Stimulated activated CD4-positive, alpha-beta T cell treated with anti-CD3 and anti-CD28 coated beads, Interleukin-4, amount 100 ng/mL, for 4 hours (primary cell): ENCODE results near the gene RASSF9.

ENCODE experiments used
- DNase-seq, 2 experiments: peaks; one replicate each; pipeline ENCODE4 v3.0.0-alpha.2; 2020

The RASSF9 gene

DNA sequence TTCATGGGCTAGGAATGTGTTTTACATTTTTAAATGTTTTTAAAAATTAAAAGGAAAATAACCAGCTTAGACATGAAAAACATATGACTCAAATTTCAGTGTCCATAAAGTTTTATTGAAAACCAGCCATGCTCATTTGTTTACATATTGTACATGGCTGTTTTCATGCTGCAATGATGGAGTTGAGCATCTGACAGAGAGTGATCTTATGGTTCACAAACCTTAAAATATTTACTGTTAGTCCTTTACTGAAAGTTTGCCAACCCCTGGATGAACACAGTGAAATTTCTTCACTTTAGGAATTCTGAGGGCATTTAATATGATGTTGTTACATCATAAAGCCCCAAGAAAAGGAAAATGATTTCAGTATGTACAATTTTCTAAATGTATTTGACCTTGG lies 16.1 kb downstream of the RASSF9 start:
- no peak for DNase-seq

DNA sequence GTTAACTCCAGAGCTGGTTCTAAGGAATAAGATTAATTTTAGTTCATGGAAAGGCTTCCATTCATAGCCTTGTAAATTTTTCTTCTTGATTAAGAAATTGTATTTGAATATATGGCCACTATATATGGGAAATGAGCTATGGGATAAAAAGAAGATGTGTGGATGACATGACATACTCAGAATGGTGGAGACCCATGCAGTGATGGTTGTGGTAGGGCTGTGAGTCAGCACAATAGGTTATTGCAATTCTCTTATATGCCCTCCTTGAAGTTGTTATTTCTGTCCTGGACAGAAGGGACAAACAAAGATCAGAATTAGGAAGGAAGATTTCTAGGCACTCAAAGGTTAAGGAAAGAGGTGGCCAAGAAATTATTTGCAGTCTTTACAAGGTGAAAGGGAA lies 21.5 kb downstream of the RASSF9 start:
- DNase-seq: no peak

DNA sequence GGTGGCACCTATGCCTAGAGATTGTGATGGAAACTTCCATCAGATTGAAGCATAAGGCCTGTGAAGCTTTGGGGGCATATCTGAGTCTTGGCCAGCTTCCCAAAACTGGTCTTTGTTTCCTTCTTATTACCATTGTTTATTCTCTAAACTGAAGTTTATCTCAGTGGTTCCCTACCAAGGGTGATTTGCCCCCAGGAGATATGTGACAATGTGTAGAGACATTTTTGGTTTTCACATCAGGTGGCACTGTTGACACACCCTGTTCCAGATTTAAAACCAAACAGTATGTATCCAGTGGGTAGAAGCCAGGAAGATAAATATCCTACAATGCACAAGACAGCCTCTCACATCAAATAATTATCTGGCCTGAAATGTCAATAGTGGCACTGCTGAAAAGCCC lies 22.1 kb downstream of the RASSF9 start:
- no peak for DNase-seq

DNA sequence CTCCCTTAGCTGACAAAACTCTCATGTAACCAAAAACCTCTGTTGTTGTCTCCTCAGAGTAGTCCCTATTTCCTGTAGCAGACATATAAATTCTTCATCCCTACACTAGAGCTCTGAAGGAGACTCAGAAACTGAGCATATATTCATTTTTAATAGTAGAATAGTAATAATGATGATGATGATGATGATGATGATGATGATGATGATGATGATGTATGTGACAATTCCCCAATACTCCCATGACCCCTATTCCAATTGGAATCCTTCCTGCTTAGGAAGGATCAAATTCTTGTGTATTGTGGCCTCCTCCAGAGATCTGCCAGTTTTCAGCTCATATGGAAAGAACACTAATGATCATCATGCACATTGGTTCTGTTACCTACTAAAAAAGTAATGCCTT lies 26.7 kb downstream of the RASSF9 start:
- DNase-seq: no peak

DNA sequence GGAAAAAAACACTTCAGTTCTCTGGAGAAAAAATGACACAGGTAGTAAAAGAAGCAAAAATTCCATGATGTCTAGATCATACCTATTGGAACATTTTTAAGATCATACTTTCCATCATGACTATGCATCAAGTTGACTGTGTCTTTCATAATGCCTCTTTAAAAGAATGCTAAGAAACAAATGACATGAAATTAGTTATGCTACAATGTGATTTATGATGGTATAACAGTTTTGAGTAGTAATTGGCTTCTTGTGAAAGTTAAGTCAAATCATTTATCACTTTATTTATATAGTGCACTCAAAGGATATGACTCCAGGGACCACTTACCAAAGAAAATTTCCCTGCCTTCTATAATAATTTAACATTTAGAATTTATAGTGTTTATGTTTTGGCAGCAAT lies 28.5 kb downstream of the RASSF9 start:
- no peak for DNase-seq

DNA sequence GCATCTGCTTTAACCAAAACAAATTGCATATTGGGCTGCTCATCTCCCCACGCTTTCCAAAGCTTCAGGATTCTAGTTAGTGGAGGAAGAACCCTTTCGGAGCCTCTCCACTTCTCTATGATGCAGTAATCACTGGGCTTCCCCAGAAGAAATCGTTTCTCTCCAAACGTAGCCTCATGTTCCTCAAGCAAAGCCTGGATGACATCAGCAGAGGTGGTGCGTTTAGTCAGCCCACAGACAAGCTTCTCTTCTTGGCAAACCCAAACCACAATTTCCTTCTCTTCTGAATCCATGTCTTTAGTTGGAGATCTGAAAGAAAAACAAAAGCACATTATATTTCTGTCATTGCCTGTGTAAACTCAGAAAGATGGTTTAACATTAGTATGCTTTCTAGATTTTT lies 30.6 kb downstream of the RASSF9 start:
- no peak for DNase-seq

DNA sequence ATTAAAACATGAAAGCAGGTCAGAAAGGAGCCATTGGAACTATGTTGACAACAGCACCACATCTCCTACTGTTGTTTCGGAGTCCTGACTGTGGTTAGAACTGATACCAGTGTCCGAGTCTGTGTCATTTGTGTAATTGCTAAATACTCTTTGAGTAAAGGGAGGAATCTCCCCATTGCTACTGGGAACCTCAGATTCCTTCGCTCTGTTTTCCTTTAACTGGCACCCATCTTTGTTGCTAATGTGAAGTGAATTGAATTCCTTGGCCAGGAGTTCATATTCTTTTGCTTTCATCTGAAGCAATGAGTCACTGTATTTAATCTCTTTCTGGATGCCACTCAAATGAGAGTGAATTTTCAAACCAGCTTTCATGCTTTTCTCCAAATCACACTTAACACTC lies 31.5 kb downstream of the RASSF9 start:
- no peak for DNase-seq

DNA sequence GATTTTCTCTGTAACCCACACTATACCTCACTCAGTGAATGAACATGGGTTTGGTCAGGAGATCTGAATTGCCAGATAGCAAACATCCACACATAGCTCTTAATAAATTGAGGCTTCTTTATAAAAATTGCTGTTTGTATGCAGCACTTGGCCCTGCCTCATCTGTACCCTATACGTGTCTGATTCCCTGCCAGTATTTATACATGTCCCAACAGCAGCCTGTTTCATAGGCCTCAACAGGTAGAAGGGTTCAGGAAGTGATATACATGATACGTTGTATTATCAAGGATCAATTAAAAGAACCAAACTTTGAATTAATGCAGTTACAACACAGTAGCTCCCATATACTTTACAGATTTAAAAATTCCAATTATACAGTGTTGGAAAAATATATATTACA lies 32.3 kb downstream of the RASSF9 start:
- DNase-seq: no peak

DNA sequence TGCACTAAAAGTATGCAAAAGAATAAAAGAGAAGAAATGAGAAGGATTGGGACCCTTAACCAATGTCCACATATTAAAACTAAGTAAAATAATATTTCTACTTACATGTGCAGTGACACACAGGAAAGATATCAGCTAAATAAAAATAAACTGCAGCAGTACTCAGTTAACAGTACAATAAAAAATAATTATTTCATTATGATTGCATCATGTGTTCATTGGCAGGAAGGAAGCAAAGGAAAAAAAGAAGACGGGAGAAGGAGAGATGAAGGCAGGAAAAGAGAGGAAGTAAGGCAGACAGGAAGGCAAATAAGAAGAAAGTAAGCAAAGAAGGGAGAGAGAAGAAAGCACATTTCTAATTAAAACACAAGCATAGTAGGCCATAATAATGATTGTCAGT lies 33.0 kb downstream of the RASSF9 start:
- no peak for DNase-seq

DNA sequence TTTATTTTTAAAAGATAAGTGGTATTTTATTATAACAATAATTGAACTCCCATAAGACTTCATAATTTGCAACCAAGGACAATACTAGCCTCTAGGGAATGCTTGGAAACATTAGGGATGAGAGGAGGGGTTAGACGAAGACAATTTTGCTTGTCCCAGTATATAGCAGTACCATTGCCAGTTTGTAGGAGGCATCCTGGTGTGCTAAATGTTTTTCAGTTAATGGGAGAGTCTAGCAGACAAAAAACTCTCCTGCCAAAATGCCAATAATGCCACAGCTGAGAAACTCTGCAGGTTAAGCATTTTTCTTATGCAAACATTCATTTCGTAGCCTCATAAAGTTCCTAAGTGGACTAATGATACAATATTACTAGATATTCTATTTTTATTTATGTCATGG lies 38.1 kb downstream of the RASSF9 start:
- DNase-seq: no peak

DNA sequence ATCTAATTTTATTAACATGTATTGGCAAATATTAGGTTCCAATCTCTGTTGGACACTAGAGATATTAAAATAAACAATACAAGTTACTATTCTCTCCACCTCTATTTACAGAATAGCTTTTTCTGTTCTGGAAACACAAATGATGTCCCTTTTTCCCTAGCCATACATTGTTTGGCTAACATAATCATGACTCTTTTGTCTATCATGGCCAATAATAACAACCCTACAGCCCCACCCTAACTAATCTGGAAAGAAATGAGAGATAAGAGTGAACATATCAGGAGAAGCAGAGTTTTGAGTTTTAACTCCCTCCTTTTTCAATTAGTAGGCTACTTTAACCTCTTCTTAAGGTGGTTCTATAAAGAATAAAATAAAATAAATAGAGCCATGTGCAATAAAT lies 40.2 kb downstream of the RASSF9 start:
- DNase-seq: no peak

DNA sequence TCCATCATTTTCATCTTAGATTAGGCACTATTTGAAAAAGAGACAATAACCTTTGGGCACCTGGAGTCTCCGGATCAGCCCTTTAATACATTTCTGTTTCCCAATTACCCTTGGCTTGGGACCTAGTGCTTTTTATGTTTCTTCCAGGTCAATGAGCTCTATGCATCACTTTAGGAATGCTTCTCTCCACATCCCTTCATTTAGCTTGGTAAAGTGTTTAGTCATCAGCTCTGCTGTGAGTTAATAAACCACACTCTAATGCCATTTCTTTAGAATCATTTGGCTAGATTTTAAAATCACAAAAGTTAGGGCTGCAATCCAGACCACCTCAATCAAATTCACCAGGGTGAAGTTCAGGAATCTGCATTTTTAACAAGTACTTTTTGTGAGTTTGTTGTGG lies 41.7 kb downstream of the RASSF9 start:
- DNase-seq: no peak

DNA sequence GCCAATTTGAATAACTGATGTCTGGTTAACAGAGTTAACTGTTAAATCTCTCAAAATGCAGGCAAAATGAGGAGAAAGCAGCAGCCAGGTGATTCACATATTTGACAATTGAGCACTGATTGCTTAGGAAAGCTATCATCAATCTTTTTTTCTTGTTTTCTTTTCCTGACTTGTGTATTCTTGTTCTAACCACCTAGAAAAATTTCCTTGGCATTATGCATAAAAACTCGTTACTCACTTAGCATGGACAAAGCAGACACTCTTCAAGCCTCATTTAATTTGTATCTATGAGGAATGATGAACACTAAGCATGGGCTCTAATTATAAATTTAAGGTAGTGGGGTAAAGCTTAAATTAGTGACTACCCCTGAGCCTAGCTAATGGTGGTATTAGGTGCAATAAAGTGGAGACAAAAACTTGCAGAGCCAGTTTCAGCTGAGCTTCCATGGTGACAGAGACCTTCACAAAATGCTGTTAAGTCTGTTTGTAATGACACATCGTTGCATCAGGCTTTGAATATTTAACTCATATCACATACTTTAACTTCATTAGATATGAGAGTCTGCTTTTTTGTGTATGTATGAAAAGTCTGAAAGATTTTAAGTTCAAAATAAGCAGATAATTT lies 52.0 kb downstream of the RASSF9 start:
- no peak for DNase-seq

DNA sequence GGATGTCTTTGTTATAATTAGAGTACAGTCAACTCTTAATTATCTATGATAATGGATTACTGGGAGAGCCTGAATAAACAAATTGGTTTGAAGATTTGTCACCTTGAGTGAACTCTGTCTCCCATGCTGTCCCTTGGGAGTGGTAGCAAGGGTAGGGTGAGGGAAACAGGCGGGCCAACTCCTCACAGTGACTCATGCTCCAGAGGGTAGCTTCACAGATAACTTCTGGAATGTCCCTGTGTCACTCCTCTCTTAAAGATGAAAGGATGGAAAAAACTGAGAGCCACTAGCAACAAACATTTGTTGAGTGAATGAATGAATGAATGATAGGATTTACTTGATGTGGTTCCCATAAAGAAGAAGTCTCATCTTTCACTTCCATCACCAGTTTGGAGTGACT lies 53.5 kb downstream of the RASSF9 start:
- DNase-seq: no peak

DNA sequence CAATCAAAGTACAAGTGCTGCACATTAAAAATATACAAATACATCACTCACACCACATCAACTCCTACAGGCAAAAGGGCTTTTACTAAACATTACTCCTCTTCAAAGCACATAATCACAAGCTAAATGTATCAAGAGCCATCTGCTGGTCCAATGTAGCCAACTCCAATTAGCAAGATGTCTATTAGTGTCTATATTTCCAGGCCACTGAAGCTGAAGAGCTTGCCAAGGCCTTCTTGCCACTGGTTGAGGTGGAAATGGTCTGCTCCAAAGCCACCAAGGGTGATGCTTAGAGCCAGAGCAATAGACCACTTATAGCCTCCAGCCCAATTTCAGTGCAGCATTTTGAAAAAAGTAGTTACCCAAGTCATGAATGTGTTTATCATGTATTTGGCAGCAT lies 54.4 kb downstream of the RASSF9 start:
- DNase-seq: no peak

DNA sequence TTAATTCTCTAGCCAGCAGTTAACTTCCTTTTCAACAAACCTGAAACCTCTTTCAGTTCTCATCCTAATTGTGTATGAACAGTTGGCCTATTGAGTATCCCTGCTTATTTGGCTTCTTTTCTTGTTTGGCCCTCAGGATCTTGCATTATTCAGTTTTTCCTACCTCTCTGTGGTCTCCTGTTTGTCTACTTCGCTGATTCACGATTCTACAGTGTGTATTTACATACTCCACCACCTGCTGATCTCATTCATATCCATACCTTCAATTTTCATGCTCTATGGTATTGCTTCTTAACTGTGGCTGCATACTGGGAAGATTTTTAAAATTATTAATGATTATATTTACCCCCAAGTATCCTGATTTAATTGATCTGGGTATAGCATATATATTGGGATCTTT lies 56.4 kb downstream of the RASSF9 start:
- no peak for DNase-seq

DNA sequence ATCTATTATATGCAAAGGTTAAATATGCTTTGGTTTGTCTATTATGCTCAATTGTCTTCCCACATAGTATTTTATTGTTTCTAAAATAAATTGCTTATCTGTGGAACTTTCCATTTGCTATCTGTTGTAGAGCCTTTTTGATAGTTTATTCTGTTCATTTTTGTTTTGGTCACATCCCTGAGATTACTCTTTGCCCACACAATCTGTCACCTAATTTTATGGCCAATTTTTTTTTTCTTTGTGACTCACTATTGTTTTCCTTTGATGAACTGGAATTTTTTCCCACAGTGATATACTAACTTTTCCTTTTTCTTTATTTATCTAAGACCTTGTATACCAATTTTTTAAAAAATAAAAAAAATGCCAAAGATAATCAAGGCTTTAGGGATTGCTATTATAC lies 61.1 kb downstream of the RASSF9 start:
- no peak for DNase-seq

DNA sequence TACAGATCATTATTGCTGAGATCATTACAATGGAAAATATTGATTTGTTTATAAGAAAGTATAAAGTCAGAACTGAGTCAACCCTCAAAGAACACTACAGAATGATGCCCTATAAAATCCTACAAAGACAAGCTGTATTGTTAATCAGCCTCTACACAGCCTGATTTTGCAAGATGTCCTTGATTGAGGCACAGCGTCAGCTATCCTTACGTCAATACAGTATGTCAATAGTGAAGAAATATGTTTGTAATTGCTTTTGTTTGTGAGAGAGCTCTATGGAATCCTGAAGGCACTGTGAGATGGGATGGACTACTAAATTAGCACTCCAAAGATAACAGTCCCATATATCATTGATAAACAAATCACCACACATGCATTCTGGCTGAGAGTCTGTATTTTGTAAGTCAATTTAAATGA lies 70.7 kb downstream of the RASSF9 start:
- DNase-seq: no peak

DNA sequence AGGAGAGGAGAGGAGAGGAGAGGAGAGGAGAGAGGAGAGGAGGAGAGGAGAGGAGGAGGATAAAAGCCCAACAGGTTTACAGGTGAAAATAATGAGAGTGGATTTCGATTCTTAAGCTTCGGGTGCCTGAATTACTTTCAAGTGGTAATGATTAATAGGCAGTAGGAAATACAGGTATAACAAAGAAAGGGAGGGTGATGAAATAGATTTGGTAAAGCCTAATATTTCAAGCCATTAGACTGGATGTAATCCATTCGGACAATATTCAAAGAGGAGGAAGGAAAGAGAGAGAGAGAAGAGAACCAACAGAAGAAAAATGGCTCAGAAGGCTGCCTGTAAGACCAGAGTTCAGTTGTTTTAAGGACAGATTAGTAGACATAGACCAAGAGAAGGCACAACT lies 76.6 kb downstream of the RASSF9 start:
- DNase-seq: no peak

DNA sequence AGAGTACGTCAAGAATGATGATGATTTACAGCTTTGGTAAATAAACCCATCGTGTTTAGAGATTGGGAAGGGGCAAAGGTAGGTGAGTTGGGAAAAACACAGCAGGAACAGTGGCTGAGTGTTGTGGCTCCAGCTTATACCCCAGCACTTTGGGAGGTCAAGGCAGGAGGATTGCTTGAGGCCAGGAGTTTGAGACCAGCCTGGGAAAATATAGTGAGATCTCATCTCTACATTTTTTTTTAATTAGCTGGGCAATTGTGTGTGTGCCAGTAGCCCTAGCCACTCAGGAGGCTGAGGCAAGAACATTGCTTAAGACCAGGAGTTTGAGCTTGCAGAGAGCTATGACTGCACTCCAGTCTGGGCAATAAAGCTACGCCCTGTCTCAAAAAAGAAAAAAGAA lies 77.1 kb downstream of the RASSF9 start:
- no peak for DNase-seq

DNA sequence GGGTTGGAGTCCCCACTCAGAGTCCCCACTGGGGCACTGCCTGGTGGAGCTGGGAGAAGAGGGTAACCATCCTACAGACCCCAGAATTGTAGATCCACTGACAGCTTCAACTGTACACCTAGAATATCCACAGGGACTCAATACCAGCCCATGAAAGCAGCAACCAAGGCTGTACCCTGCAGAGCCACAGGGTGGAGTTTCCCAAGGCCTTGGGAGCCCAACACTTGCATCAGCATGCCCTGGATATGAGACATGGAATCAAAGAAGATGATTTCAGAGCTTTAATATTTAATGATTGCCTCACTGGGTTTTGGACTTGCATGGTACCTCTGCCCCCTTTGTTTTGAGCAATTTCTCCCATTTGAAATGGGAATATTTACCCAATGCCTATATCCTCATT lies 80.4 kb downstream of the RASSF9 start:
- DNase-seq: no peak
